ENCODE results near the gene RNLS. TPM values are rescaled to one million over a fixed set of nuclear protein-coding genes. Genes with fewer than 3 reads are reported as not detected.

Gene RNLS
- total RNA-seq, 2 donors from 2014 or later: 21.7 to 31.8 TPM

GRCh38 chr10:88262591-88263234, 320.4 kb downstream of the RNLS start:
- H3K4me1 ChIP-seq (replicated peaks): no peaks in the 10 kb centered on the region
- intact Hi-C loops (cut with DNase I): no loop called here
- no peak for DNase-seq (ENCODE audit: low spot score)
- H3K27ac ChIP-seq: no peak overlapping the region
- WGBS: 94% methylated on average over 5 of the region's 5 CpGs
- no peaks in the 10 kb centered on the region for H3K9me3 ChIP-seq
- H3K4me3 ChIP-seq: no peak overlapping the region
- H3K36me3 ChIP-seq: no peaks in the 10 kb centered on the region
- no peaks in the 10 kb centered on the region for H3K27me3 ChIP-seq (replicated peaks; ENCODE audit: insufficient read depth)
- TF ChIP-seq POLR2A (IDR thresholded peaks at IDR 0.05) (no peak), POLR2AphosphoS5 (IDR thresholded peaks at IDR 0.05) (no peak), CTCF (IDR thresholded peaks at IDR 0.05) (no peak)

GRCh38 chr10:88261152-88261551, 322.0 kb downstream of the RNLS start:
- TF ChIP-seq CTCF (IDR thresholded peaks at IDR 0.05): no peak
- no peak for TF ChIP-seq POLR2A (IDR thresholded peaks at IDR 0.05)
- TF ChIP-seq POLR2AphosphoS5 (IDR thresholded peaks at IDR 0.05): no peak
- H3K36me3 ChIP-seq: no peaks in the 10 kb centered on the region

GRCh38 chr10:88260329-88261051, 322.6 kb downstream of the RNLS start:
- no peak overlapping the region for H3K27ac ChIP-seq

More at GRCh38 chr10:88261152-88261551, 322.0 kb downstream of the RNLS start:
- Histone ChIP-seq H3K27ac (no peak overlapping the region), H3K4me3 (no peak overlapping the region), H3K27me3 (replicated peaks; ENCODE audit: insufficient read depth) (no peaks in the 10 kb centered on the region), H3K9me3 (no peaks in the 10 kb centered on the region), H3K4me1 (replicated peaks) (no peaks in the 10 kb centered on the region)
- intact Hi-C loops (cut with DNase I): no loop called here
- DNase-seq (ENCODE audit: low spot score): no peak

GRCh38 chr10:88259381-88259780, 323.7 kb downstream of the RNLS start:
- Histone ChIP-seq H3K36me3 (no peaks in the 10 kb centered on the region), H3K4me1 (replicated peaks) (no peaks in the 10 kb centered on the region), H3K4me3 (no peak overlapping the region), H3K27ac (no peak overlapping the region), H3K27me3 (replicated peaks; ENCODE audit: insufficient read depth) (no peaks in the 10 kb centered on the region), H3K9me3 (no peaks in the 10 kb centered on the region)
- DNase-seq (ENCODE audit: low spot score): no peak
- intact Hi-C loops (cut with DNase I): loop anchor here (10.0 kb wide), 1 partner anchor 125 kb away; no protein-coding TSS in a partner anchor
- TF ChIP-seq CTCF (IDR thresholded peaks at IDR 0.05) (no peak), POLR2AphosphoS5 (IDR thresholded peaks at IDR 0.05) (no peak), POLR2A (IDR thresholded peaks at IDR 0.05) (no peak)
- WGBS: 95% methylated on average over 6 of the region's 6 CpGs

More at GRCh38 chr10:88260329-88261051, 322.6 kb downstream of the RNLS start:
- no peak for TF ChIP-seq CTCF (IDR thresholded peaks at IDR 0.05)
- no peak for TF ChIP-seq POLR2AphosphoS5 (IDR thresholded peaks at IDR 0.05)
- no peak for TF ChIP-seq POLR2A (IDR thresholded peaks at IDR 0.05)
- DNase-seq (ENCODE audit: low spot score): no peak
- Histone ChIP-seq H3K27me3 (replicated peaks; ENCODE audit: insufficient read depth) (no peaks in the 10 kb centered on the region), H3K36me3 (no peaks in the 10 kb centered on the region), H3K4me3 (no peak overlapping the region), H3K9me3 (no peaks in the 10 kb centered on the region), H3K4me1 (replicated peaks) (no peaks in the 10 kb centered on the region)
- intact Hi-C loops (cut with DNase I): no loop called here
- WGBS: 94% methylated on average over 1 of the region's 1 CpG
